DMS 273 treated with DMSO at 0.1 percent for 48 hours (cell line): ENCODE data around the gene FGF5.
"Not testable (repeated sequence)": the region's sequence is repeated elsewhere in the genome, so short reads cannot be mapped to it uniquely, and the experiment has no call there.

ENCODE experiments used
- DNase-seq: peaks from one replicate; lab custom pipeline; 2025; lab: John Stamatoyannopoulos, UW

FGF5 gene

GRCh38 chr4:80266253-80266901, at the start of gene FGF5:
FGF5 (plus strand) TSS chr4:80266664; CDS start chr4:80266825, 161 bp downstream.
- DNase-seq = peak; percentile 14

- no peak for DNase-seq
Measured at GRCh38 chr4:80219301-80220025, 47.0 kb upstream of the FGF5 start.

GRCh38 chr4:80220711-80221110, 45.8 kb upstream of the FGF5 start:
- DNase-seq = no peak

GRCh38 chr4:80221161-80221560, 45.3 kb upstream of the FGF5 start:
- DNase-seq = no peak

GRCh38 chr4:80225595-80225994, 40.9 kb upstream of the FGF5 start:
- no peak for DNase-seq

- no peak for DNase-seq
Measured at GRCh38 chr4:80226094-80226493, 40.4 kb upstream of the FGF5 start.

GRCh38 chr4:80228460-80228859, 38.0 kb upstream of the FGF5 start:
- no peak for DNase-seq

GRCh38 chr4:80229128-80229527, 37.3 kb upstream of the FGF5 start:
- no peak for DNase-seq

GRCh38 chr4:80229590-80229989, 36.9 kb upstream of the FGF5 start:
- no peak for DNase-seq

GRCh38 chr4:80231180-80231579, 35.3 kb upstream of the FGF5 start:
- DNase-seq = no peak

GRCh38 chr4:80232707-80233370, 33.6 kb upstream of the FGF5 start:
- DNase-seq = no peak

GRCh38 chr4:80233390-80233789, 33.1 kb upstream of the FGF5 start:
- DNase-seq = no peak

GRCh38 chr4:80235451-80235850, 31.0 kb upstream of the FGF5 start:
- DNase-seq = no peak

GRCh38 chr4:80237992-80238391, 28.5 kb upstream of the FGF5 start:
- DNase-seq = no peak

- no peak for DNase-seq
Measured at GRCh38 chr4:80239480-80240150, 26.8 kb upstream of the FGF5 start.

- no peak for DNase-seq
Measured at GRCh38 chr4:80240976-80241375, 25.5 kb upstream of the FGF5 start.

GRCh38 chr4:80243274-80244018, 23.0 kb upstream of the FGF5 start:
- no peak for DNase-seq

GRCh38 chr4:80247484-80247883, 19.0 kb upstream of the FGF5 start:
- DNase-seq = not testable (repeated sequence)

GRCh38 chr4:80249144-80249543, 17.3 kb upstream of the FGF5 start:
- no peak for DNase-seq

- no peak for DNase-seq
Measured at GRCh38 chr4:80252427-80252826, 14.0 kb upstream of the FGF5 start.

- DNase-seq = no peak
Measured at GRCh38 chr4:80252953-80253352, 13.5 kb upstream of the FGF5 start.

GRCh38 chr4:80253510-80253909, 13.0 kb upstream of the FGF5 start:
- no peak for DNase-seq
